ELR (cell line): ENCODE data around the gene TMEM17.
"Not testable (repeated sequence)": the region's sequence is repeated elsewhere in the genome, so short reads cannot be mapped to it uniquely, and the experiment has no call there.

Experiments used
- DNase-seq: peaks from one replicate; pipeline ENCODE4 v3.0.0-alpha.2; 2015; ENCODE audit warnings: low read depth

TMEM17 gene

GRCh38 chr2:62505750-62506420, at the start of gene TMEM17:
TSS of gene TMEM17 (minus strand) at chr2:62506195. CDS start at chr2:62506129, 66 bp downstream.
- peak; percentile 93 for DNase-seq

GRCh38 chr2:62554440-62554839, 48.4 kb upstream of the TMEM17 start:
- no peak for DNase-seq

GRCh38 chr2:62550461-62550860, 44.5 kb upstream of the TMEM17 start:
- peak; percentile 34 for DNase-seq

GRCh38 chr2:62547854-62548253, 41.9 kb upstream of the TMEM17 start:
- DNase-seq = no peak

GRCh38 chr2:62545261-62545660, 39.3 kb upstream of the TMEM17 start:
- no peak for DNase-seq

- no peak for DNase-seq
Measured at GRCh38 chr2:62540408-62541168, 34.6 kb upstream of the TMEM17 start.

GRCh38 chr2:62539606-62540407, 33.8 kb upstream of the TMEM17 start:
- DNase-seq = no peak

GRCh38 chr2:62538756-62539155, 32.8 kb upstream of the TMEM17 start:
- no peak for DNase-seq

- DNase-seq = no peak
Measured at GRCh38 chr2:62537814-62538213, 31.8 kb upstream of the TMEM17 start.

GRCh38 chr2:62536873-62537547, 31.0 kb upstream of the TMEM17 start:
- DNase-seq = no peak

- not testable (repeated sequence) for DNase-seq
Measured at GRCh38 chr2:62535521-62535920, 29.5 kb upstream of the TMEM17 start.

- DNase-seq = no peak
Measured at GRCh38 chr2:62531594-62531993, 25.6 kb upstream of the TMEM17 start.

GRCh38 chr2:62529758-62530157, 23.8 kb upstream of the TMEM17 start:
- DNase-seq = no peak

GRCh38 chr2:62527478-62528210, 21.6 kb upstream of the TMEM17 start:
- DNase-seq = no peak

GRCh38 chr2:62526531-62527381, 20.8 kb upstream of the TMEM17 start:
- DNase-seq = no peak

GRCh38 chr2:62525549-62526269, 19.7 kb upstream of the TMEM17 start:
- DNase-seq = no peak

GRCh38 chr2:62524293-62524941, 18.4 kb upstream of the TMEM17 start:
- DNase-seq = no peak

- not testable (repeated sequence) for DNase-seq
Measured at GRCh38 chr2:62521061-62521460, 15.1 kb upstream of the TMEM17 start.

- DNase-seq = no peak
Measured at GRCh38 chr2:62512384-62512783, 6.4 kb upstream of the TMEM17 start.
